Prostate gland (tissue), 2 donors: ENCODE results near the gene TGFB1. TPM values are rescaled to one million over a fixed set of nuclear protein-coding genes. Genes with fewer than 3 reads are reported as not detected.

Source experiments
- DNase-seq: peaks from one replicate; pipeline ENCODE4 v3.0.0-alpha.2; 2019; ENCODE audit warnings: low spot score
- H3K27ac ChIP-seq, 2 donors: fragments of 200-600 bp; sonication (generic); 2 replicates each; pipeline ENCODE4 v1.5.1; 2017 to 2019
- H3K27me3 ChIP-seq: fragments of 200-600 bp; sonication (generic); replicated peaks from 2 replicates; pipeline ENCODE4 v1.5.1; 2019; ENCODE audit not compliant: insufficient read depth
- H3K36me3 ChIP-seq, 2 donors: fragments of 200-600 bp; sonication (generic); 1 replicate in 1 of 2; 2 replicates in 1 of 2; pipeline versions ENCODE4 v1.5.1 to v1.8.1; 2017 to 2019
- H3K4me1 ChIP-seq: fragments of 200-600 bp; sonication (generic); replicated peaks from 2 replicates; pipeline ENCODE4 v1.5.1; 2019
- H3K4me3 ChIP-seq, 2 donors: fragments of 200-600 bp; sonication (generic); 2 replicates each; pipeline ENCODE4 v1.5.1; 2017 to 2019
- H3K9me3 ChIP-seq: fragments of 200-600 bp; sonication (generic); 2 replicates; pipeline ENCODE4 v1.5.1; 2017
- POLR2A ChIP-seq: fragments of 450-650 bp; IDR thresholded peaks from one replicate; pipeline ENCODE4 v1.6.1; 2016; ENCODE audit warnings: antibody characterized with exemption, mild to moderate bottlenecking
- POLR2AphosphoS5 ChIP-seq: sonication (generic); formaldehyde crosslinking; IDR thresholded peaks from one replicate; pipeline ENCODE4 v1.6.1; 2017; ENCODE audit warnings: antibody characterized with exemption
- WGBS: methylation state at CpG from one replicate; pipeline ENCODE4 v1.1.5; 2018; 5-methylcytosine and 5-hydroxymethylcytosine counted together
- intact Hi-C: fragments of 100-400 bp; cut with DNase I; formaldehyde crosslinking; loops from one replicate; pipeline ENCODE4 v1.14.2; 2022
- total RNA-seq, 2 donors: library from RNA; depleted of rRNA; stranded (reverse); fragments of >200 nt; gene quantifications; one replicate each; pipeline ENCODE4 v1.1.0, GENCODE V29; 2016
- TF ChIP-seq, protein P1 (sequence below), 4 experiments: fragments of 200-600 bp in 2 of 4; fragments of 450-650 bp in 2 of 4; sonication (generic) in 2 of 4; IDR thresholded peaks; 1 replicate in 3 of 4; 2 replicates in 1 of 4; pipeline ENCODE4 v1.5.1; 2016 to 2019; ENCODE audit warnings: antibody characterized with exemption in 4 of 4, mild to moderate bottlenecking in 2 of 4, moderate library complexity in 2 of 4

TGFB1 gene
- total RNA-seq, 2 donors from 2014 or later, result 9.7 to 32.4 TPM

DNA sequence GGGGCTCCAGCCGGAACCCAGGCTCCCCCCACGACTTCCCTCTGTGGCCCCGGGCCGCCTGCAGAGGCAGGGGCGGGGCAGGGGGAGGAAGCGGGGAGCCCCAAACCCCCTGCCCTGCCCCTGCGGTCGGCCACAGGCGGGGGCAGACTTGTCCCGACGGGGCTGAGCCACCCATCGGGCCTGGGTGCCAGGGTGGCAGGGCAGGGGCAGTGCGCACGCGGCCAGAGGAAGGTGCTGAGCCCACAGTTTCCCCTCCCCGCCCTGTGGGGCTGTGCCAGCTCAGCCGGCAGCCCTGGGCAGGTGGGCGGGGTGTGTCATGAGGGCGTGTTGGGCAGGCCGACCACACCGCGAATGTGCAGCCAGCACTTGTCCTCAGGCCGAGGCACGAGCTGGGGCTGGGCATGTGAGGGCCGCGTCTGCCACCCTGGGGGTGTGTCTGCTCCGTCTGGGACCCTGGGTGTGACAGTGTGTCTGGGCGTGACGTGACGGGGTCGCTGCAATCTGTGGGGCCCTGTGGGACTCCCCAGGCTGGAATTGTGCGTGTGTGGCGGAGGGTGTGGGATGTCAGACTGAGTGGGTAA lies 26.1 kb downstream of the TGFB1 start:
- no peaks in the 10 kb centered on the region for H3K36me3 ChIP-seq
- H3K9me3 ChIP-seq, result no peaks in the 10 kb centered on the region
- peak; percentile 68 for DNase-seq
- intact Hi-C loops, result no loop called here
- peak overlapping the region; percentile 10 to 24 for H3K4me3 ChIP-seq
- H3K27me3 ChIP-seq, result no peaks in the 10 kb centered on the region
- TF ChIP-seq, protein P1, sequence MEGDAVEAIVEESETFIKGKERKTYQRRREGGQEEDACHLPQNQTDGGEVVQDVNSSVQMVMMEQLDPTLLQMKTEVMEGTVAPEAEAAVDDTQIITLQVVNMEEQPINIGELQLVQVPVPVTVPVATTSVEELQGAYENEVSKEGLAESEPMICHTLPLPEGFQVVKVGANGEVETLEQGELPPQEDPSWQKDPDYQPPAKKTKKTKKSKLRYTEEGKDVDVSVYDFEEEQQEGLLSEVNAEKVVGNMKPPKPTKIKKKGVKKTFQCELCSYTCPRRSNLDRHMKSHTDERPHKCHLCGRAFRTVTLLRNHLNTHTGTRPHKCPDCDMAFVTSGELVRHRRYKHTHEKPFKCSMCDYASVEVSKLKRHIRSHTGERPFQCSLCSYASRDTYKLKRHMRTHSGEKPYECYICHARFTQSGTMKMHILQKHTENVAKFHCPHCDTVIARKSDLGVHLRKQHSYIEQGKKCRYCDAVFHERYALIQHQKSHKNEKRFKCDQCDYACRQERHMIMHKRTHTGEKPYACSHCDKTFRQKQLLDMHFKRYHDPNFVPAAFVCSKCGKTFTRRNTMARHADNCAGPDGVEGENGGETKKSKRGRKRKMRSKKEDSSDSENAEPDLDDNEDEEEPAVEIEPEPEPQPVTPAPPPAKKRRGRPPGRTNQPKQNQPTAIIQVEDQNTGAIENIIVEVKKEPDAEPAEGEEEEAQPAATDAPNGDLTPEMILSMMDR (IDR thresholded peaks at IDR 0.05), result no peak
- TF ChIP-seq POLR2AphosphoS5 (peak; percentile 32), POLR2A (peak; percentile 23)
- 23% methylated on average over 31 of the region's 33 CpGs for WGBS
- H3K4me1 ChIP-seq, result peaks cover 13% of the 10 kb centered on the region
- peak overlapping the region; percentile 48 to 72 for H3K27ac ChIP-seq

DNA sequence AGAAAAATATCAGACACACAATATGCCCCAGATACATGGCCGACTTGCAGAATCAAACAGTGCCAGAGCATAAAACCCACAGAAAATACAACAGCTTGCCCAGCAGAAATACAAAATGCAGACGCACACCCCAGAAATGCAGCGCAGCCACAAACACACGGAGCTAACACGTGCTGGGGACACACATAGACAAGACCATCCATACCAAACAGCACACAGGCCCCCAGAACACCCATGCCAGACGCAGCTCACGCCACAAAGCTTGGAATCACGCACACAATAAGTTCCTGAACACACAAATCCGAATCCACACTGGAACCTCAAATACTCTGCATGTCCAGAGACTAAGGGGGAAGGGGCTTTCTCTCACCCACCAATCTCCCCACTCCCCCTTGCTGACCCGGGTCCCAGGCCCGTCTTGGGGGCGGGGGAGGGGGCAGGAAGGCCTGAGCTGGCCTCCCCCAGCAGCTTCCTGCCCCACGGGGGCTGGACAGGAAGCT lies 26.6 kb downstream of the TGFB1 start:
- whole genome bisulfite sequencing, result 49% methylated on average over 13 of the region's 13 CpGs
- H3K27me3 ChIP-seq, result no peaks in the 10 kb centered on the region
- intact Hi-C loops, result no loop called here
- TF ChIP-seq POLR2AphosphoS5 (no peak), POLR2A (no peak)
- TF ChIP-seq, protein P1 (IDR thresholded peaks at IDR 0.05), result no peak
- H3K4me3 ChIP-seq, result peak overlapping the region; percentile 10 to 24
- DNase-seq, result no peak
- peaks cover 13% of the 10 kb centered on the region for H3K4me1 ChIP-seq
- no peaks in the 10 kb centered on the region for H3K36me3 ChIP-seq
- H3K9me3 ChIP-seq, result no peaks in the 10 kb centered on the region
- H3K27ac ChIP-seq, result peak overlapping the region; percentile 48 to 72

DNA sequence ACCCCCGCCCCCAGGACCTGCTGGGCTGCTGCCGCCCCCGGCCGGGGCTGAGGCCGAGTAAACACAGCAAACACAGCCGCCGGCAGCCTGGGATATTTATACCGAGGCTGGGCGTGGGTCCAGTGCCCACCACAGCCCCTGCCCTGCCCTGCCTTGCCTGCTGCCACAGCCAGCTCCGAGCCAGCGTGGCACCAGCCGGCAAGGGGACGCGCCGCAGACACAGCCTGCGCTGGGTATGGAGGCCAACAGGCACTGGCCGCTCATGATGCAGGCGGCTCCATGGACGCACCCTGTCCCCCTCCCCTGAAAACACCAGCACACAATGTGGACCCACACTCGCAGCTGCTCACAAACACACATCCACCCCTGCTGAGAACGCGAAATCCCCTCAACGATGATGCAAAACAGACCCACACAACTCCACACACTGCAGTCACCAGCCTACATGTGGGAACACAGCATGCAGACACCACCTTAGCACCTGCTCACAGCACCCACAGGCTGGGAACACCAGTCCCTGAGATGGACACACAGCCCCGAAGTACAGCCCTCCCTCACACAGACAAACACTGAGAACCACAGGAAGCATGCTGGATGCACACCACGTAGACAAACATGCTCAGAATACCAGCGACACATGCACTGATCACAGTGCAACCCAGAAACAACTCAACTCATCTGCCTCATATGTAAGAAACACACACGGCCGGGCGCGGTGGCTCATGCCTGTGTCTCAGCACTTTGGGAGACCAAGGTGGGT lies 27.6 kb downstream of the TGFB1 start:
- Histone ChIP-seq H3K9me3 (no peaks in the 10 kb centered on the region), H3K4me3 (peak overlapping the region in 1 of 2 donors; percentile 8), H3K4me1 (peaks cover 13% of the 10 kb centered on the region), H3K27ac (peak overlapping the region; percentile 46 to 73), H3K27me3 (no peaks in the 10 kb centered on the region), H3K36me3 (no peaks in the 10 kb centered on the region)
- TF ChIP-seq POLR2A (no peak), POLR2AphosphoS5 (no peak)
- TF ChIP-seq, protein P1 (IDR thresholded peaks at IDR 0.05), result no peak
- 25% methylated on average over 30 of the region's 30 CpGs for WGBS
- intact Hi-C loops, result no loop called here
- no peak for DNase-seq

DNA sequence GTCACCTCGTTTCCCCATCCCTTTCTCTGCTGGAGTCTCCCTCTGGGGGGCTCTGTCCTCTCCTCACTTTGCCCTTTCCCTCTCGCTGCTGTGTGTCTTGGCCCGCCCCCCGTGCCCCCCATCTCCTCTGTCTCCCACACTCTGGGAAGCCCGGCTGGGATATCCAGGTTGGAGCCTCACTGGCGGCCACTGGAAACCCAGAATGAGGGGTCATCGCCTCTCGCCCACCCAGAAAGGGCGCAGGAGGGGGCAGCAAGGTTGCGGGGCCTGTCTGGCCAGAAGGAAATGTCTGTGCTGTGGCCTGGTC lies 28.1 kb downstream of the TGFB1 start:
- intact Hi-C loops, result no loop called here
- peak overlapping the region in 1 of 2 donors; percentile 8 for H3K4me3 ChIP-seq

More for the DNA sequence above, 28.1 kb downstream of the TGFB1 start:
- WGBS, result 13% methylated on average over 8 of the region's 10 CpGs
- no peak for DNase-seq
- Histone ChIP-seq H3K27ac (peak overlapping the region; percentile 46 to 73), H3K27me3 (no peaks in the 10 kb centered on the region), H3K4me1 (peaks cover 13% of the 10 kb centered on the region), H3K9me3 (no peaks in the 10 kb centered on the region), H3K36me3 (no peaks in the 10 kb centered on the region)
- TF ChIP-seq POLR2A (no peak), POLR2AphosphoS5 (no peak)
- TF ChIP-seq, protein P1 (IDR thresholded peaks at IDR 0.05), result no peak
